Measurements from ENCODE around the gene PADI2.

- TF ChIP-seq EZH2 (IDR thresholded peaks at IDR 0.05) (no peak), POLR2AphosphoS5 (IDR thresholded peaks at IDR 0.05; ENCODE audit: borderline replicate concordance, low read depth, low read length) (no peak)
These were observed 52.7 kb downstream of the PADI2 start for GRCh38 chr1:17066361-17067068.
